Measurements from ENCODE around the gene STXBP3.
A peak's percentile ranks its signal among the peaks of the same experiment; 100 is the strongest.
"Not testable (repeated sequence)": the region's sequence is repeated elsewhere in the genome, so short reads cannot be mapped to it uniquely, and the experiment has no call there.

Gene STXBP3

DNA sequence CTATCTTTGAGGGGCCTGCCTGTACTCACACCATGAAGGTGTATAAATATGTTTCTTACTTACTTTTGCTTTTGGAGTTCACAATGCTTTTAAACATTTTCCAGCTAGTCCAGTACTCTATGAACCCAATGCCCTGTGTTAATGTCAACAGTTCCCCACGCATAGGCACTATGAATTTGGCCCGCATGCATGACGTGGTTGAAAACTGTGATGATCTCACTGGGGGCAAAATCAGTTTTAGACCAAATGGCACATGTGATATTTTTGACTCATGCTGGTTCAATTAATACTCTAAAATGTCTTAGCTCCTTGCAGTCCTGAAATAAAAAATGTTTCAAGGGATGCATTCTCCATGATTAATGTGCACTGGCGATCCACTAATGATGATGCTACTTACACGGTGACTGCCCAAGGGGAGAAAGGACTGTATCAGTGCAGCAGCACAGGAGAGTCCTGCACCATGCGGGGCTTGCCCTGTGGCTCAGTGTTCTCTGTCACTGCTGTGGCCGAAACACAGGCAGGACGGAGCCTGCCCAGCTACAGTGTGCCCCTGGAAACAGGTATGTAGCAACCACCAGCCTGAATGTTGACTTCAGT lies 18.0 kb upstream of the STXBP3 start:
- no peak for DNase-seq (ENCODE audit: low read depth in 2 of 2)

DNA sequence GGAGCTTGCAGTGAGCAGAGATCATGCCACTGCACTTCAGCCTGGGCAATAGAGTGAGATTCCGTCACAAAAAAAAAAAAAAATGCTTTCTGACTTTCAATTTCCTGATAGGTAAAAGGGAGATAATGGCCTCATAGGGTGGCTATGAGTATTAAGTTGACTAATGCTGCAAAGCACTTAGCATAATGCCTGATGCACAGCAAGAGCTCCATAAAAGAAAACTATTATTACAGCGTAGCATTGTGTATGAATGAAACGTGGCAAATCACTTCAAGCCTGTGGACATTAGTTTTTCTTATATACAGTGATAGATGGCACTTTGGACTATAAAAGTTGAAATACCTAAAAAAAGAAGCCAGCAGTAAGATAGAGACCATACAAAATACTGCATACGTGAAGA lies 17.0 kb upstream of the STXBP3 start:
- no peak for DNase-seq (ENCODE audit: low read depth in 2 of 2)

DNA sequence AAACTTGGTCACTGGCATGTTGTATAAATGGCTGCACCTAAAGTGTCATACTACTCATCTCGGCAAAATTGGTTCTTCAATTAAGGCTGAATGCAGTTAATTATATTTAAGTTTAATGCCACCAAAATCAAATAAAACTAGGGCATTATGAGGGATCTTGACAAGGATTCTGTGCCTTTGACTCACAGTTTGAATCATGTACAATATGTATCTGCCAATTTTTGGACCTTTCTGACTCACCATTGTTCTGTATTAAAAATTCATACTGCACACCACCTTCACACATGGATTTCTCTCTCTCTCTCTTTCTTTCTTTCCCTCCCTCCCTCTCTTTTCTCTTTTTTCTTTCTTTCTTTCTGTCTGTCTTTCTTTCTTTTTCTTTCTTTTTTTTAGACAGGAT lies 14.1 kb upstream of the STXBP3 start:
- DNase-seq (ENCODE audit: low read depth in 2 of 2) = no peak

DNA sequence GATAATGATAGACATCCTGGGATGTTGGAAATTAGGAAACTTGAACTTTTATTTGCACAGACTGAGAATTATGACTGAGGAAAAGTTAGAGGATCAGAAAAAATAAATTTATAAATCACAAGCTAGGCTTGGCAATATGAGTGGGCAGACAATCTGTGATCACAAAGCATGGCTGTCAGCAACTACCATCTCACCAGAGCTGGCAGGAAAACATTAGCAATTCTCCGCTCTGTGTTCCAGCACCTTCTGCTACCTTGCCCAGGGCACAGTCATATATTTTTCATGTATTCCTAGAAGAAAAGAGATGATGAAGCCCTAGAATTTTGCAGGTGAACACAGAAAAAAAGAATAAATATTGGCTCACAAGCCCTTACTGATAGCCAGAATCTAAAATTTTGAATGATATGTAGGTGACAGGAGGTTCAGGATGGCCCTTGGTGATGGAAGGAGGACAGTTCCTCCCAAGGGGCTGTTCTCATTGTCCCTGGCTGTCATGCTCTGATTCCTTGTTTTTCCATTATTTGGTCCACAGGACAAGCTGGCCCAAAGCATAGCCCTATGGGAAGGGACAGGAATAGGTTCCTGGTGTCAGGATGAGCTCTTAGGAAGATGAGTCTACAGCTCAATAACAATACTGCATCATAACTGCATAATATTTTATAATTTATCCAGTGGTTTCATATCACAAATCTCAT lies 12.2 kb upstream of the STXBP3 start:
- DNase-seq (ENCODE audit: low read depth in 2 of 2) = no peak

DNA sequence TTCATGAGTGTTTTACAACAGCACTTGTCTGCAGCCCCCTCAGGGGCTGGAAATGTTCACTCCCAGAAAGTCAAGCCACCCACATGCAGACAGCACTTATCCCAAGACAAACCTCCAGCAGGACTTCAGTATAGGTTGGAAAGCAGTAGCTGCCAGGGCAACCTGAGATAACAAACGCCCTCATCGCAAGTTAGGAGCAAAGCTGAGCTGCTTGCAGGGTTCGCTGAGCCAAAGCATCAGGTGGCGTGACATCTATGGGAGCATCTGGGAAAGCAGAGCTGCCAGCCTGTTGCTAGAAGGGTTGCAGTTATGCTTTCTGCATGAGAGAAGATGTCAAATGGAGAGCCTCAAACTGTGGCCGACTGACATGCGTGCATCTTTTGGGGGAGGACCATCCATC lies 4.2 kb upstream of the STXBP3 start:
- no peak for DNase-seq (ENCODE audit: low read depth in 2 of 2)

DNA sequence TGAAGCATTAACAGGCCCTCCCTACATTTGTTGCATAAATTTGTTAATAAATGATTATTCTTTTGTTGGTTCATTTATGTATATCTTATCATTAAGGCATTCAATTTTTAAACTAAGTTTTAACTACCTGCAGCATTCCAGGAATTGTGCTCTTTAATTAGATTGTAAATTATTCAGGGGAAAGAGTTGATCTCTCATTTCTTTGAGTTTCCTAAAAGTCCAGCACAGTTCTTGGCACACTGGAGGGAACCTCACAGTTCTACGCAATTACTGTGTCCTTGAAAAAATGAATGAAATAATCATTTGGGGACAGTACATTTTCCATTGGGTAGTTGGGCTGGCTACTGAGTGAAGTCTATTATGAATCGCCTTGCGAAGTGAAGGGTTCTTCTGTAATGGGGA lies 493 bp upstream of the STXBP3 start:
- DNase-seq (ENCODE audit: low read depth in 2 of 2) = no peak

DNA sequence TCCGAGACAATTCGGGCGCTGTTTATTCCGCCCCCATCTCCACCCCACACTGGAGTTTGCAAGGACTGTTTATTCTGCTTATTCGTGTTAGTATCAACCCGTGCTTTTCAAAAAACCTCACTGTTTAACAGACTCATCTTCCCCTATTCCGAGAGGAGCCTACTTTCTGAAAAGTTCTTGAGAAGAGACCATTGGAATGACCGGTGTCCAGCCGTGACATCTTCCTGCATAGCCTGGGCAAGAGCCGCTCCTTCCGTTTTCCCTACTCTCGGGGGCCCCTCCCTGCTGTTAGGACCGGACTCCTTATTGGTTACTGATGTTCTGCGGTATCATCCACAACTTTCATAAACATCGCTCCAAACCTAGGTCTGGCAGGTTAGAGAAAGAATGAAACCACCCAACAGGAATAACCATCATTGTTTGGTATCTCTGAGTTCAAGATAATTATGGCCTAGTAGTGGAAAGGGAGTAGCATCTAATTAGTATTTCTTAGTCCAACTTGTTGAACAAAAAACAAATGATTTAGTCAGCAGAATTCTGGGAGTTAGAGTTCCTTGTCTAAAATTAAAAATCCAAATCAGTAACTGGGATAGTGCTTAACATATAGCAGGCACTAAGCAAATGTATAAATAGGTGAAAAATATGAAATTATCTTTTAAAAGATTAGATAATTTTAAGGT lies 837 bp downstream of the STXBP3 start:
- peak; percentile 2 to 6 for DNase-seq (ENCODE audit: low read depth in 2 of 2)

DNA sequence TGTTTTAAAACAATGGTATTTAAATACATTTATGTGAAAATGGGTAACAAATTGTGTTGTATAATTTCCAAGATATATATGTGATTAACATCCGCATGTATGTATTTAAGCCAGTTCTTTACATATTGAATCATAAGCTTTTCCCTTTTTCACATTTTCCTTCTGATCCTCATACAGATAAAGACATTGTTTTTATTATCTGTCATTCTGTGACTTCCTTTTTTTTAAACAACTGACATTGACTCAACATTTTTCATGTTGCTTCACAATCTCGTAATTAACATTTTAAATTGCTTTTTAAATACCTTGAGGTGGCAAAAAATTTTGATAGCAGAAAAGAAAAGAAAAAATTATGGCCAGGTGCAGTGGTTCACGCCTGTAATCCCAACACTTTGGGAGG lies 1.4 kb downstream of the STXBP3 start:
- DNase-seq (ENCODE audit: low read depth in 2 of 2) = no peak

DNA sequence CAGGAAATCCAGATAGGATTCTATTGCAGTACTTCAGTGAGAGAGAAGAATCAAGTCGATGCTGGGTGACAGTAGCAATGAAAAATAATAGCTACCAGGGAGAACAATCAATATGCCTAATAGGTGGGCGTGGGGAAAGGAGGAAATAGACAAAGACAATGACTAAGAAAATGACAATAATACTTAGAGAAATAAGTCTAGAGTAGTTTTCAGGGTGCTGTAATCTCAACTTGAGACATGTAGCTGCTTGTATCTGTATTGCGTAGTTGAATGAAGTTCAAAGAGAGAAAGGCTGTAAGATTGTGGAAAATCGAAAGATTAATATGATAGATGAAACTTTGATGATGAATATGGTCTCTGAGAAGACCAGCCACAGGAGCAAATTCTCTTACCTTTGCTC lies 2.6 kb downstream of the STXBP3 start:
- DNase-seq (ENCODE audit: low read depth in 2 of 2) = no peak

DNA sequence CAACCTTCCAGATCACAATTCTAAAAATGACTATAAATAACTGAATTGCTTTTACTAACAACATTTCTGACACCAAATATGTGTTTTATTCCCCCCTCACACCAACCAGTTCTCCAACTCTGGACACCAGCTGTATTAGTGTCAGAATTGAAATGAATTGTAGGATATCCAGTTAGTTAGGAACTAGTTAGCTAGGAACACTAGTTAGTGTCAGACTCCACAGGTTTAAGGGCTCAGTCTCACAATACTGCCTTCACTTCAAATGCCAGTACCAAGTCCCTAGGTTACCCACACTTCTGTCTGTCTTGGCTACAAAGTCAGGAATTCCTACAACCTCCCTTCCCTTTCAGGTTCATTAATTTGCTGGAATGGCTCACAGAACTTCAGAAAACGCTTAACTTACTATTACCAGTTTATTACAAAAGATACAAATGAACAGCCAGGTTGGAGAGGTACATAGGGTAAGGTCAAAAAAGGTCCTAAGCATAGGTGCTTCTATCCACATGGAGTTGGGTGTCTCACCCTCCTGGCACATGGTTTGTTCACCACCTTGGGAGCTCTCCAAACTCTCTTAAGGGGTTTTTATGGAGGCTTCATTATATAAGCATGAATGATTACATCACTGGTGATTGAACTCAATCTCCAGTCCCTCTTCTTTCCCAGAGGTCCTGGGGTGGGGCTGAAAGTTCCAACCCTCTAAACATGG lies 4.2 kb downstream of the STXBP3 start:
- DNase-seq (ENCODE audit: low read depth in 2 of 2) = no peak

DNA sequence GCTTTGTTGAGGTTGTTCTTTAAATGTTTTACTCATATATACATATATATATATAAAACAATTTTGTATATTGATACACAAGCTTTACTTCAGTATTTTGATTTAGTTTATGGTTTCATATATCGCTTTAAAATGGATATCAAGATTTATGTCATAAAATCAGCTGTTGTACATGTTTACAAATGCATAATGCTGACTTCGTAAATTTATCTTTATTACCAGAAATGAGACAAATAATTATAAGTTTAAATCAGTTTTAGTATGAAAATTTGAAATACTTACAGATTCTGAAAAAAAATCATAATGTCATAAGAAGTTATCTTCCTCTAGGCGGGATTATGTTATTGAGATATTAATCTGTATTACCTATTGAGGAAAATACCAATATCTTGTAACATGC lies 6.9 kb downstream of the STXBP3 start:
- DNase-seq (ENCODE audit: low read depth in 2 of 2) = no peak

DNA sequence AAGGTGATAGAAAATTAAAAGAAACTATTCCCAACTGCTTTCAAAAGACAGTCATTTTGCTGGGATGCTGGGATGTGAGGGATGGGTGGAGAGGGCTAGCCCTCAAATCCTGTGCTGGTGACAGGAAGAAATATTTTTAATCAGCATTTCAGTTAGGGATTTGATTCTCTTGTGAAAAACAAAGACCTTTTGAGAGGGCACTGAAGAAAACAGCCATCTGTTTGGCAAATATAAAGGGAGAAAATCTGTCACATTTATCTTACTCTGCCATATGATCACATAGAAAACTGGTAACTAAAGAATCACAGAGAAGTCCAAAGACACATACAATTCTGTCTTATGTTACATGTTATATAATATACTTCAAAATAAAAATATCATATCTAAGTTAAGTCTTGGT lies 12.3 kb downstream of the STXBP3 start:
- no peak for DNase-seq (ENCODE audit: low read depth in 2 of 2)

DNA sequence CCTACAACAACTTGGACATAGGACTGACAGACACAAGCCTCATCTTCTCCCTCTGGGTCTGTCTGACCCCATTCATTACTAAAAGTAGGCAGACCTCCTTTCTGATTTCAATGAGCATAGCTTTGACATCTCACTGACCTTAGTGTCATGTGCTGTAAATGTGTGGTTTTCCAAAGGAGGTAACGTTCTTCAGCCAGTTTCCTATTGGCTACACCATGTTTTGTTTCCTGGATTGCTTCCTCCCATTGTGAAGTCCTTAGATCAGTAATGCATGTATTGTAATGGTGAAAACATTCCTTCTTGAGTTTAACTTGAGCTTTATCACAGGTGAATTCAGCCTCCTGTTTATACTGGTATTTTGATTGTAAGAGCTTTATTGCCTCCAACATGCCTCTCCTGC lies 20.6 kb downstream of the STXBP3 start:
- no peak for DNase-seq (ENCODE audit: low read depth in 2 of 2)

DNA sequence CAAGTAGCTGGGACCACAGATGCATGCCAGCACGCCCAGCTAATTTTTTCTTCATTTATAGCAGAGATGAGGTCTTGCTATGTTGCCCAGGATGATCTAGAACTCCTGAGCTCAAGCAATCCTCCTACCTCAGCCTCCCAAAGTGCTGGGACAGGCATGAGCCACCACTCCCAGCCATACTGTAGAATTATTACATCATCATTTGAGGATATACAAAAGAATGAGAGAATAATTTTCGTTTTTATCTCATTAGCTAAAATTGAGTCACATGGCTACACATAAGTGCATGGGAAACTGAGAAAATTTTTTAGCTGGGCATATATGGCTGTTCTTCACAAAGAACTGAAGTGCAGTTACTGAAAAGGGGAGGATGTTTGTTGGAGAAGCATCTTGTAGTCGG lies 21.2 kb downstream of the STXBP3 start:
- no peak for DNase-seq (ENCODE audit: low read depth in 2 of 2)

DNA sequence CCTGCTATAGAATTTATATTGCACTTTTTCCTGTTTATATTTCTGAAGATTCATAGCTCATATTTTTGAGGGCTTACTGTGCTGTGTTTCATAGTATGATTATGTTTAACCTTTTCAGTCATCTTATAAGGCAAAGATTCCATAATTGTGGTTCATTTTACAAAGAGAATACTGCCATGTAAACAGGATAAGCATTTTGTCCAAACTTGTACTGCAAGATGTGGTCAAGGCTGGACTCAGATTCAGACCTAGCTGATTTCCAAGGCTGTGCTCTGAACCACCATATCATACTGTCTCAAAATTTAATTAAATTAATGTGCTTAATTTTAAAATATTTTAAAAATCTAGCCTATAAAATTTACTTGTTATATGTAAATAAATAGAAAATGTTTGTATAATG lies 31.4 kb downstream of the STXBP3 start:
- no peak for DNase-seq (ENCODE audit: low read depth in 2 of 2)

DNA sequence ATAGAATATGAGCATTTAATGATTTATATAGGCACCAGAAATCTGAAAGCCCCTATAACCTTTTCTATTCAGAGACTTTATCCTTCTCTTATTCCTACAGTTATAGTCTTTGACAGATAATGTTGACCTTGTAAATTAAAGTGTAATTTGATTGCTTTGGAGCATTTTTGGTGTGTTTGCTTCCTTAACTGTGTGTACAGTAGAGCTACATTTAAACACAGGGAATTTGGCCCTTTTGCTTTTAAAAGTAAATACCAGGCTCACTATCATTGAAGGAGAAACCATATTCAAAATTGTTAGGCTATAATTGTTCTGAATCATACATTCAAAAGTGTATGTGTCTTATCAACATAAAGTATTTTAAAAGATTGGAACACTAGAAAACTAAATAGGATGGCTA lies 33.0 kb downstream of the STXBP3 start:
- no peak for DNase-seq (ENCODE audit: low read depth in 2 of 2)

DNA sequence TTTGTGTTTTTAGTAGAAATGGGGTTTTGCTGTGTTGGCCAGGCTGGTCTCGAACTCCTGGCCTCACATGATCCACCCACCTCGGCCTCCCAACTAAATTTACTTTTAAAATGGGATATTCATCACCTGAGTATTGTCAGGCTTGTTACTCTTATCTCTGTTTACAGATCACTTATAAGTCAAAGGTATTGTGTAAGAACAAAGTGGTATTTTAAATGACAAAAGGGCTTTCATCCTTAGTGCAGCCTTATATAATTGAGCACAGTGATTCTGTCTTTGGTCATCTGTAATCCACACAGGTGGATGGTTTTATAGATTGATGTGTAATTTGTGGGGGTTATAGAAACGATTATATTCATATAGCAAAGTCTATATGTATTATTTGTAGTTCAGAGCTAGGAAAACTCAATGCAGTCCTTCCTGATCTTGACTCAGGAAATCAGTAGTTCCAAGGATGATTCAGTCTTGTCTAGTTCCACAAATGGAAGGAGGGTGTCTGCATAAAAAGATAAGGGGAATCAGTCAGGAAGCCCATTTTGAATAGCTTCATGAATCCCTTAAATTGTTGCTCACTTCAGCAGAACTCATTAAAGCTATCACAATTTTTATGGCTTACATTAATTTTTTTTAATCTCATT lies 34.6 kb downstream of the STXBP3 start:
- DNase-seq (ENCODE audit: low read depth in 2 of 2) = no peak

DNA sequence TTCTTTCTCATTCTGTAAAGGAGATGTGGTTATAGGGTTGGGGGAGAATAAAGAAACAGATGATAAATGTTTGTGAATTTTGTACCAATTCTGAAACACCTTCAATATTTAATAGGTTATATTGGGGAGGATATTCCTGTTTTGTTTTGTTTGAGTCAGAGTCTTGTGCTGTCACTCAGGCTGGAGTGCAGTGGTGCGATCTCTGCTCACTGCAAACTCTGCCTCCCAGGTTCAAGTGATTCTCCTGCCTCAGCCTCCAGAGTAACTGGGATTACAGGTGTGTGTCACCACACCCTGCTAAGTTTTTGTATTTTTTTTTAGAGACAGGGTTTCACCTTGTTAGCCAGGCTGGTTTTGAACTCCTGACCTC lies 35.1 kb downstream of the STXBP3 start:
- not testable (repeated sequence) for DNase-seq (ENCODE audit: low read depth in 2 of 2)

DNA sequence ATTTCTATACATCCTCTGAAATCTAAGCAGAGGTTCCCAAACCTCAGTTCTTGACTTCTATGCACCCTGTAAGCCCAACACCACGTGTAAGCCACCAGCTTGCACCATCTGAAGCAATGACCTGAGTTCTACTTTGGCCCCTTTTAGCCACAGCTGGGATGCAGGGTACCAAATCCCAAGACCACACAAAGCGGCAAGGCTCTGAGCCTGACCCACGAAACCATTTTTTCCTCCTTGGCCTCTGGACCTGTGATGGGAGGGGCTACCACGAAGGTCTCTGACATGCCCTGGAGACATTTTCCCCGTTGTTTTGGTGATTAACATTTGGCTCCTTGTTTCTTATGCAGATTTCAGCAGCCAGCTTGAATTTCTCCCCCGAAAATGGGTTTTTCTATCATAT lies 38.8 kb downstream of the STXBP3 start:
- no peak for DNase-seq (ENCODE audit: low read depth in 2 of 2)

DNA sequence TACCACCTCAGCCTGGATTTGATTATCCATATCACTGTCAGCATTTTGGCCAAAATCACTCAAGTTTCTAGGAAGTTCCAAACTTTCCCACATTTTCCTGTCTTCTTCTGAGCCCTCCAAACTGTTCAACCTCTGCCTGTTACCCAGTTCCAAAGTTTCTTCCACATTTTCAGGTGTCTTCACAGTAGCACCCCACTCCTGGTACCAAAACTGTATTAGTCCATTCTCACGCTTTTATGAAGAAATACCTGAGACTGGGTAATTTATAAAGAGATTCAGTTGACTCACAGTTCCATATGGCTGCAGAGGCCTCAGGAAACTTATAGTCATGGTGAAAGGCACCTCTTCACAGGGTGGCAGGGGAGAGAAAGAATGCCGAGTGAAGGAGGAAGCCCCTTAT lies 39.4 kb downstream of the STXBP3 start:
- DNase-seq (ENCODE audit: low read depth in 2 of 2) = no peak

DNA sequence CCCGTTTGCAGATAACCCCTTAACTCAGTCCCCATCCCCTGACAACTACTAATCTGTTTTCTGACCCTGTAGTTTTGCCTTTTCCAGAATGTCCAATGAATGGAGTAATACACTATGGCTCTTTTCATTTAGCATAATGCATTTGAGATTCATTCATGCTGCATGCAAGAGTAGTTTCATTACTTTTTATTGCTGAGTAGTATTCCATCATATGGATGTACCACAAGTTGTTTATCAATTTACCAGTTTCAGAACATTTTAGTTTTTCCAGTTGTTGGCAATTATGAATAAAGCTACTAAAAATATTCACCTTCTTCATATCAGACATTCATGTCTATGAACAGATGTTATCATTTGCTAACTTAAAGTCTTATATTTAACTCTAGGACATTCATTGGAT lies 45.3 kb downstream of the STXBP3 start:
- no peak for DNase-seq (ENCODE audit: low read depth in 2 of 2)

DNA sequence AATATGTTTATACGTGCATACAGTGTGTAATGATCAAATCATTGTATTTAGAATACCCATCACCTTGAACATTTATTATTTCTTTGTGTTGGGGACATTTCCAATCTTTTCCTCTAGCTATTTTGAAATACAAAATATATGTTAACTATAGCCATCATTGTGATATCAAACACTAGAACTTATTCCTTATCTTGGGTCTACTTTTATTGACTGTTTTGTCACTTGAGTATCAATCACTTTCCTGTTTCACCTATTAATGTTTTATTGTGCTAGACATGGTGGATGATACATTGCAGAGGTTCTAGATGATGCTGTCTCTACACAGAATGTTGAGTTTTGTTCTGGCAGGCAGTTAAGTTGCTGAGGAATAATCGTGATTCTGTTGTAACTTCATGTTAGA lies 45.9 kb downstream of the STXBP3 start:
- no peak for DNase-seq (ENCODE audit: low read depth in 2 of 2)
